Muscle of arm (tissue), 12 donors: ENCODE data around the gene HOXD13. TPM values are rescaled to one million over a fixed set of nuclear protein-coding genes. Genes with fewer than 3 reads are reported as not detected.

ENCODE experiments used
- DNase-seq: peaks from one replicate; pipeline ENCODE4 v3.0.0-alpha.2; 2013
- polyA plus RNA-seq, 12 donors: library from polyadenylated mRNA; unstranded; fragments of 120-200 nt; gene quantifications; one replicate each; pipeline ENCODE4 v1.2.1, GENCODE V29; 2013; ENCODE audit not compliant: insufficient read length in 12 of 12

HOXD13 gene
- polyA plus RNA-seq, 12 donors, result 0.30 to 2.5 (median 0.63) TPM; not detected in 7

- DNase-seq, result no peak
These were observed 11.8 kb upstream of the HOXD13 start for GRCh38 chr2:176080540-176081375.

GRCh38 chr2:176081376-176081836, 11.1 kb upstream of the HOXD13 start:
- DNase-seq, result no peak

GRCh38 chr2:176081837-176082524, 10.5 kb upstream of the HOXD13 start:
- DNase-seq, result no peak

- no peak for DNase-seq
These were observed 10.0 kb upstream of the HOXD13 start for GRCh38 chr2:176082525-176082823.

GRCh38 chr2:176082824-176083751, 9.4 kb upstream of the HOXD13 start:
- DNase-seq, result no peak

- no peak for DNase-seq
These were observed 8.7 kb upstream of the HOXD13 start, which contains the start of gene EVX2 for GRCh38 chr2:176083796-176084261. EVX2 (minus strand) TSS chr2:176083962; CDS start chr2:176083776, 186 bp downstream.

GRCh38 chr2:176084611-176085119, 7.9 kb upstream of the HOXD13 start:
- DNase-seq, result no peak

- DNase-seq, result peak; percentile 13
These were observed 7.3 kb upstream of the HOXD13 start for GRCh38 chr2:176085120-176085788.

GRCh38 chr2:176085861-176086771, 6.4 kb upstream of the HOXD13 start:
- DNase-seq, result peak; percentile 40

GRCh38 chr2:176087330-176088047, 5.0 kb upstream of the HOXD13 start:
- peak; percentile 4 for DNase-seq

- peak; percentile 68 for DNase-seq
These were observed 4.2 kb upstream of the HOXD13 start for GRCh38 chr2:176088048-176088936.

GRCh38 chr2:176088937-176089842, 3.3 kb upstream of the HOXD13 start:
- DNase-seq, result no peak

- DNase-seq, result no peak
These were observed 2.6 kb upstream of the HOXD13 start for GRCh38 chr2:176089843-176090395.

- DNase-seq, result no peak
These were observed 1.7 kb upstream of the HOXD13 start for GRCh38 chr2:176090862-176091261.

GRCh38 chr2:176091329-176092258, 927 bp upstream of the HOXD13 start:
- DNase-seq, result no peak
